ENCODE results near the gene OXNAD1.

DNA sequence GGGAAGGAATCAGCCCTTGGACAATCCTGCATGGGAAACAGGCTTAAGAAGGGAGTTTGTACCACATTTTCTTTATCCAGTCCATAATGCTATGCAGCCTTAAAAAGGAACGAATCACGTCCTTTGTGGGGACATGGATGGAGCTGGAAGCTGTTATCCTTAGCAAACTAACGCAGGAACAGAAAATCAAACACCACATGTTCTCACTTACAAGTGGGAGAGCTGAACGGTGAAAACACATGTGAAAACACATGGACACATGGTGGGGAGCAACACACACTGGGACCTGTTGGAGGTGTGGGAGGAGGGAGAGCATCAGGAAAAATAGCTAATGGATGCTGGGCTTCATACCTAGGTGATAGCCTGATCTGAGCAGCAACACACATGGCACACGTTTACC is 70.3 kb downstream of the OXNAD1 start:
- TF ChIP-seq, protein P1, sequence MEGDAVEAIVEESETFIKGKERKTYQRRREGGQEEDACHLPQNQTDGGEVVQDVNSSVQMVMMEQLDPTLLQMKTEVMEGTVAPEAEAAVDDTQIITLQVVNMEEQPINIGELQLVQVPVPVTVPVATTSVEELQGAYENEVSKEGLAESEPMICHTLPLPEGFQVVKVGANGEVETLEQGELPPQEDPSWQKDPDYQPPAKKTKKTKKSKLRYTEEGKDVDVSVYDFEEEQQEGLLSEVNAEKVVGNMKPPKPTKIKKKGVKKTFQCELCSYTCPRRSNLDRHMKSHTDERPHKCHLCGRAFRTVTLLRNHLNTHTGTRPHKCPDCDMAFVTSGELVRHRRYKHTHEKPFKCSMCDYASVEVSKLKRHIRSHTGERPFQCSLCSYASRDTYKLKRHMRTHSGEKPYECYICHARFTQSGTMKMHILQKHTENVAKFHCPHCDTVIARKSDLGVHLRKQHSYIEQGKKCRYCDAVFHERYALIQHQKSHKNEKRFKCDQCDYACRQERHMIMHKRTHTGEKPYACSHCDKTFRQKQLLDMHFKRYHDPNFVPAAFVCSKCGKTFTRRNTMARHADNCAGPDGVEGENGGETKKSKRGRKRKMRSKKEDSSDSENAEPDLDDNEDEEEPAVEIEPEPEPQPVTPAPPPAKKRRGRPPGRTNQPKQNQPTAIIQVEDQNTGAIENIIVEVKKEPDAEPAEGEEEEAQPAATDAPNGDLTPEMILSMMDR (conservative IDR thresholded peaks at IDR 0.05; ENCODE audit: low read length) = no peak
- no peak for TF ChIP-seq EZH2phosphoT487 (IDR thresholded peaks at IDR 0.05; ENCODE audit: borderline replicate concordance, low read depth, low read length)

Measured in OCI-LY7 (cell line).